Spleen (tissue), 7 donors: ENCODE data around the gene AAK1.

Experiments used
- CTCF ChIP-seq, 11 experiments: fragments of 200-600 bp in 7 of 11; fragments of 450-650 bp in 4 of 11; sonication (generic) in 4 of 11; IDR thresholded peaks in 8 of 11; conservative IDR thresholded peaks in 3 of 11; 1 replicate in 7 of 11; 2 replicates in 4 of 11; pipeline versions ENCODE4 v1.4.0 to v1.8.0; 2016 to 2021; ENCODE audit warnings: antibody characterized with exemption in 11 of 11, inconsistent platforms in 4 of 11, mild to moderate bottlenecking in 1 of 11
- POLR2A ChIP-seq, 3 donors: fragments of 450-650 bp; IDR thresholded peaks; one replicate each; pipeline ENCODE4 v1.5.1; 2017; ENCODE audit warnings: antibody characterized with exemption in 3 of 3, mild to moderate bottlenecking in 1 of 3
- POLR2AphosphoS5 ChIP-seq, 3 donors: sonication (generic); formaldehyde crosslinking; IDR thresholded peaks; one replicate each; pipeline ENCODE4 v1.5.1; 2017; ENCODE audit warnings: antibody characterized with exemption in 3 of 3
- donor health status: DM: no; HTN: no; CAD: no; lungs with moderate emphysema.
- donor health status: DM: no; HTN: no; CAD: no.
- donor health status: DM: no; HTN: no; CAD: no.

- TF ChIP-seq CTCF (IDR thresholded peaks at IDR 0.05 in 8 of 11, conservative IDR thresholded peaks at IDR 0.05 in 3 of 11) (no peak), POLR2A (IDR thresholded peaks at IDR 0.05) (no peak), POLR2AphosphoS5 (IDR thresholded peaks at IDR 0.05) (no peak)
Observed at GRCh38 chr2:69466728-69467127, 176.8 kb downstream of the AAK1 start.
